ENCODE data around the gene AASDH.

Gene AASDH, protein sequence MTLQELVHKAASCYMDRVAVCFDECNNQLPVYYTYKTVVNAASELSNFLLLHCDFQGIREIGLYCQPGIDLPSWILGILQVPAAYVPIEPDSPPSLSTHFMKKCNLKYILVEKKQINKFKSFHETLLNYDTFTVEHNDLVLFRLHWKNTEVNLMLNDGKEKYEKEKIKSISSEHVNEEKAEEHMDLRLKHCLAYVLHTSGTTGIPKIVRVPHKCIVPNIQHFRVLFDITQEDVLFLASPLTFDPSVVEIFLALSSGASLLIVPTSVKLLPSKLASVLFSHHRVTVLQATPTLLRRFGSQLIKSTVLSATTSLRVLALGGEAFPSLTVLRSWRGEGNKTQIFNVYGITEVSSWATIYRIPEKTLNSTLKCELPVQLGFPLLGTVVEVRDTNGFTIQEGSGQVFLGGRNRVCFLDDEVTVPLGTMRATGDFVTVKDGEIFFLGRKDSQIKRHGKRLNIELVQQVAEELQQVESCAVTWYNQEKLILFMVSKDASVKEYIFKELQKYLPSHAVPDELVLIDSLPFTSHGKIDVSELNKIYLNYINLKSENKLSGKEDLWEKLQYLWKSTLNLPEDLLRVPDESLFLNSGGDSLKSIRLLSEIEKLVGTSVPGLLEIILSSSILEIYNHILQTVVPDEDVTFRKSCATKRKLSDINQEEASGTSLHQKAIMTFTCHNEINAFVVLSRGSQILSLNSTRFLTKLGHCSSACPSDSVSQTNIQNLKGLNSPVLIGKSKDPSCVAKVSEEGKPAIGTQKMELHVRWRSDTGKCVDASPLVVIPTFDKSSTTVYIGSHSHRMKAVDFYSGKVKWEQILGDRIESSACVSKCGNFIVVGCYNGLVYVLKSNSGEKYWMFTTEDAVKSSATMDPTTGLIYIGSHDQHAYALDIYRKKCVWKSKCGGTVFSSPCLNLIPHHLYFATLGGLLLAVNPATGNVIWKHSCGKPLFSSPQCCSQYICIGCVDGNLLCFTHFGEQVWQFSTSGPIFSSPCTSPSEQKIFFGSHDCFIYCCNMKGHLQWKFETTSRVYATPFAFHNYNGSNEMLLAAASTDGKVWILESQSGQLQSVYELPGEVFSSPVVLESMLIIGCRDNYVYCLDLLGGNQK

DNA sequence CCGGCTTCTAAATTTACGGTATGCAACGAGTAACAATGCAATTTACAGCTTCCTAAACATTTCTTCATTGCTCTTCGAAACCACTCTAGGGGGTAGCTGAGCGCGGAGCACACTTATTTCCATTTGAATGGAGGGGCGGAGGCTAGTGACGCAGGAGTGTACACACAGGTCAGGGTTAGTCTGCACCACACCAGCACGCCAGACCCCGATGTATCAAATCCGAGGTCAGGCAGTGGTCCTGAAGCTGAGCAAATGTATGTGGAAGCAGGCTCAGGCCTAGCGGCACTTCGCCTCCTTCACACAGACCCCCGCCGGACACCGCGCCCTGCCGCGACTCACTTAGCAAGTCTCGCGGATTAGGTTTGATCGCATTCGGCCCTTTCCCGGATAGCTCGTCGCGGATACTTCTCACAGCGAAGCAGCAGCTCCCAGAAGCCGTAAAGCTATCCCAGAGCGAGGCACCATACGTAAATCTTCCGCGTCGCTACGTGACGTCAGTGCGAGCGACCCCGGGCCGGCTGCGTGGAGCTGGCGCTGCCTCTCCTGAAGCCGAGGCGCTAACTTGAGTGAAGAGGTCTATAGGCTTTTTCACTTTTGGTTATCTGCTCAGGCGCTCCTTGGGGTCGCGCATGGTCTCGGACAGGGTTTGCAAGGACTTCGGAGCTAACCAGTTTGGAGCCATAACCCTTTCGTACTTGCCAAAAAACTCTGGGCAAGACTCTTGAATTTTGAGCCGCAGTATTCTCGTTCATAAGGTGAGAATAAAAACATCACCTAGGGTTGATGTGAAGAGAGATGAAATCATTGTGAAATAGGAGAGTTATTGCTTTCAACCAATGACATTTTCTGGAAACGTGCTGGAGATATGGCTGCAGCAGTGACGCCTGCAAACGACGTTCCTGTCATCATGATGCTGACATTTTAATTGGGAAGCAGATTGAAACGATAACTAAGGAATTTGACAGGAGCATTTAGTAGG, at the start of gene AASDH:
Gene AASDH (minus strand): TSS at position 469 of the 979 bp plus-strand sequence. CDS start 3,192 bp downstream, outside the sequence.
- peak; percentile 94 to 96 for DNase-seq

DNA sequence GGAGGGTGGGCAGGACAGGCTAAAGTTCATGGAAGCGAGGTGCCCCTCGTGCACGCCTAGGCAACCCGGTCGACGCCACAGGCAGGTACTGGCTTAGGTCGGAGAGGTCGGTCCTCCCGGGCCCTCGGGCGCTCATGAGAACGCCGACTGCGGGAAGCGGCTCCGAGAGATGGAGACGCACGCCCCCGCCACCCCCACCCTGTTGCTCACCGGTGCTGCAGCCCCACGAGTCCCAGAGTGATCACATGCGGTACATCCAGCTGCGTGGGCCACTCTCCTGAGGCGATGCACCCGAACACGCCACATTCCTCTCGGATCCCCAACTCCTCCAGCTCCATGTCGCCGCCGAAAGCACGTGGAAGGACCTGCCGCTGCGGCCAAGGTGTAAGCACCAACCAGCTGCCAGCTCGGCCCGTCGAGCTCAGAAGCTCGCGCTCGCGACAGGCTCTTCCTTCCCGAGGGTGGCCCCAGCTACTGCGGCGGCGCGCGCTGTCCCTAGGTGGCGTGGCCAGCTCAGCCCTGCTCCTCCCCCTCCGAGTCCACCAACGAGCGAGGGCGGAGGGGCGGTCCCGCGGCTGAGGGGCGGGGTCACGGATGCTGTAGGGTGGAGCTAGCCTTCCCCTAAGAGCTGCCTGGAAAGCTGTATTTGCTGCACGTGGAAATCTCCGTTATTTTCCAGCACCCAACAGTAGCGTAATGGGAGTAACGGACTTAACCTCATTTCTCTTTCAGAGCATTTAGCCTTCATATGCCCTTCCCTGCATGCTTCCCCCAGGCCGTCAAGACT, 48.0 kb upstream of the AASDH start, which contains the start of gene PPAT:
Gene PPAT (minus strand): TSS at position 476 of the 787 bp plus-strand sequence. CDS start 138 bp downstream, at position 338.
- DNase-seq, result peak; percentile 98

GRCh38 chr4:56434599-56435139, 47.4 kb upstream of the AASDH start:
- no peak for DNase-seq

- DNase-seq, result no peak
These were observed 46.0 kb upstream of the AASDH start for GRCh38 chr4:56433280-56433679.

DNA sequence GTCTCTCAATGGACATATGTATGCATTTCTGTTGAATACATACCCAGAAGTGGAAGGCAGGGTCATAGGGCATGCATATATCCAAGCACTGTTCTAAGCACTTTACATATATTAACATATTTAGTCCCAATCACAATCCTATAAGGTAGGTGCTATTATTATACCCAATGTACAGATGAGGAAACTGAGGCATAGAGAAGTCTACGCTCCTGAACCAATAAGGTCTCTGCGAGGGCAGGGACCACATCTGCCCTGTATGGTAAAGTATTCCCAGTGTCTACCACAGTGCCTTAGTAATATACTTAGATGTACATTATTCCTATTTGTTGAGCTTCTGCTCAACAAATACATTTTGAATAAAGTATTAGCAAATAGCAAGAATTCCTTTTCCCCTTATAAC, 42.9 kb upstream of the AASDH start:
- DNase-seq, result no peak

DNA sequence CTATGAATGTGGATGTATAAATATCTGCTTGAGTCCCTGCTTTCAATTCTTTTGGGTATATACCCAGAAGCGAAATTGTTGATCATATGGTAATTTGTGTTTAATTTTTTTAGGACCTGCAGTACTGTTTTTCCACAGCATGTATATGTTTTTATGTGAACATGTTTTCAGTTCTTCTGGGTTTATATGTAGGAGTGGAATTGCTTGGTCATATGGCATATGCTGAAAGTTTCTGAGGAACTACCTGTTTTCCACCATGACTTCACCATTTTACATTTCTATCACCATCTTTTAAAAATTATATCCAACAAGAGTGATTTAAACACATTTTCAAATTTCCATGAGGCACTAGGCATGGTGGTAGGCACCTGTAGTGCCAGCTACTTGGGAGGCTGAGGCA, 39.9 kb upstream of the AASDH start:
- DNase-seq, result no peak

GRCh38 chr4:56426273-56426672, 39.0 kb upstream of the AASDH start:
- DNase-seq, result no peak

- DNase-seq, result no peak
These were observed 38.2 kb upstream of the AASDH start for GRCh38 chr4:56425518-56425917.

- peak; percentile 12 to 33 for DNase-seq
These were observed 37.6 kb upstream of the AASDH start for GRCh38 chr4:56424697-56425514.

DNA sequence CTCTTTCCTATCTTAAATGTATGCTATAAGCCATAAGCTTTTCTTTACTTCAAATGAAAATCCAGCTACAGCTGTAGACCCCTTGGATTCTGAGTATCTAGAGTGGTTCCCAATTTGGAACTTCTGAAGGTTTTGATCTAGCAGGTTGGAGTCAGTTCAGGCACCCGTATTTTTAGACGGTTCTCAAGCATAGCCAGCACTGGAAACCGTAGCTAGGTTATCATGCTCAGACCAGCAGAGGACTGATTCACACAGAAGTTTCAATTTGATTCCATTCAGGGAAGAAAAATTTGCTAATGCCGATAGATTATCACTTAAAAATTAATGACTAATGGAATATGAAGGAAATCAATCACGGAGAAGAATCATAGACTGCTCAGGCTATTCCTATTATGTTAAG, 36.9 kb upstream of the AASDH start:
- DNase-seq, result no peak

- no peak for DNase-seq
These were observed 30.1 kb upstream of the AASDH start for GRCh38 chr4:56417396-56417795.

- no peak for DNase-seq
These were observed 29.1 kb upstream of the AASDH start for GRCh38 chr4:56416349-56416748.

GRCh38 chr4:56414135-56414670, 26.9 kb upstream of the AASDH start:
- DNase-seq, result no peak

- DNase-seq, result no peak
These were observed 23.2 kb upstream of the AASDH start for GRCh38 chr4:56410247-56411062.

- no peak for DNase-seq
These were observed 22.3 kb upstream of the AASDH start for GRCh38 chr4:56409511-56410090.

GRCh38 chr4:56408978-56409377, 21.7 kb upstream of the AASDH start:
- no peak for DNase-seq

GRCh38 chr4:56406151-56406550, 18.9 kb upstream of the AASDH start:
- DNase-seq, result no peak

DNA sequence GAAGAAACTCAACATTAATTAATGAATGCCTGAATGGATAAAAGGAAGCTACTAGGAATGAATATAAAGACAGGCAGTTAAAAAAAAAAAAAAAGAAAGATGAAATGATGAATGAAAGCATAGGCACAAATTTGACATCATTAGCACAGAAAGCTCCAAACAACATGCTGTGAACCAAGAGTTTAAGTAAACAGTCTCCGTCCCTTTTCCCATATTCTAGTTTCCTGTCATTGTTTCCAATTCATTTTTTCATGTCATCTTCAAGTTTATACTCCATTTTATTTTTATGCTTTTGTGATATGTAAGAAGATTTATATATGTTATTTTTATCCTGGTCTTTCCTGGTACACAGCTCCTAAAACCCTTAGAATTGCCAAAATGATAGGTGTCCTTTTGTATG, 17.7 kb upstream of the AASDH start:
- no peak for DNase-seq
